ENCODE results near the gene ANAPC5. TPM values are rescaled to one million over a fixed set of nuclear protein-coding genes. Genes with fewer than 3 reads are reported as not detected.

The ANAPC5 gene
- total and polyA plus RNA-seq, 2 donors from 2014 or later: 84.3 to 85.1 TPM

DNA sequence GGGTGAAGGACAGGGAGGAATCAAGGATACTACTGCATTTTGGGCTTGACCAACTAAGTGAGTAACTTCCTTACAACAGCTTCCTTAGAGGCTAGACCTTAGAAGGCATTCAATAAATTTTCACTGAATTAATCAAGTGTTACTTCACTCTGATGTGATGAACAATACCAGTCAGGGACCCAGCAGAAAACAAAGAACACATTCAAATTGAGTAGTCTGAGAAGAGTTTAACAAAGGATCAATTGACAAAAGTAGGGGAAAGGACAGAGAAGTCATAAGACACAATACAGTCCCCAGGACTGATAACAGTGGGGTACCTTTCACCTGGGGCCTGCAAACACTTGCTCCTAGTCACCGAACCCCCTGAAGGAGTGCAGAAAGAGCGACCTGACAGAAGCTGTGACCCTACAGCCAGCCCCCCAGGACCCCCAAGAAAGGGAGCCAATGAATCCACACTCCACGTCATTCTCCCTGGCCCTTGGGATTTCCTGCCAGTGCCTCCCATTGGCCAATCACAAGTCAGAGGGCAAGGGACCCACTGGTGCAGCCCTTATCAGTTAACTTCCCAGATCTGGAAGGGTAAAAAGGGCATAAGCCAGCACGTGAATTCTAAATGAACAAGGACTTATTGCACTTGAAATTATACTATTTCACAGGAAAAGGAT is 6.9 kb downstream of the ANAPC5 start:
- intact Hi-C loops (cut with DNase I): no loop called here
- H3K36me3 ChIP-seq (ENCODE audit: control insufficient read depth in 2 of 3, insufficient read depth in 3 of 3, low read length in 3 of 3): peaks cover 3 to 52% (median 25%) of the 10 kb centered on the region in 3 donors
- FAIRE-seq: no peak

DNA sequence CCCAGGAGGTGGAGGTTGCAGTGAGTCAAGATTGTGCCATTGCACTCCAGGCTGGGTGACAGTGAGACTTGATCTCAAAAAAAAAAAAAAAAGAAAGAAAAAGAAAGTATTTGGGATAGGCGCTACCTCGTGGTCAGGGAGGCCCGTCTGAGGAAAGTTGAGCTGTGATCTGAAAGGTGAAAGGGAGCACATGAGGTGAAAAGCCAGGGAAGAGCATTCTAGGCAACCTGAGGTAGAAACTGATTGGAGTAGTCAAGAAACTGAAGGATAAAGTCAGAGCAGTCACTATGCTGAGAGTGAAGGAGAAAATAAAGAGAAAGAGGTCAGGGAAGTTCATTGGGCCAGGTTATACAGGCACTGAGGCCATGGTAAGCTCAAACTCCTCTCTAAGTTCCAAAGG is 7.7 kb downstream of the ANAPC5 start:
- no peak for FAIRE-seq
- DNase-seq: no peak

More for the DNA sequence above, 6.9 kb downstream of the ANAPC5 start:
- Histone ChIP-seq H3K27me3 (ENCODE audit: control insufficient read depth, insufficient read depth, low read length) (no peaks in the 10 kb centered on the region), H3K9ac (ENCODE audit: low read length in 3 of 3) (no peak overlapping the region), H3K9me3 (ENCODE audit: control insufficient read depth in 2 of 3, insufficient read depth in 1 of 3, low read length in 3 of 3) (no peaks in the 10 kb centered on the region), H3K27ac (ENCODE audit: low read depth in 2 of 2, low read length in 2 of 2) (no peak overlapping the region), H3K4me1 (ENCODE audit: control insufficient read depth in 2 of 3, insufficient read depth in 2 of 3, low read depth in 1 of 3, low read length in 3 of 3) (no peaks in the 10 kb centered on the region), H3K4me3 (ENCODE audit: low read length in 3 of 3) (no peak overlapping the region)
- no peak for DNase-seq
- TF ChIP-seq, protein P1, sequence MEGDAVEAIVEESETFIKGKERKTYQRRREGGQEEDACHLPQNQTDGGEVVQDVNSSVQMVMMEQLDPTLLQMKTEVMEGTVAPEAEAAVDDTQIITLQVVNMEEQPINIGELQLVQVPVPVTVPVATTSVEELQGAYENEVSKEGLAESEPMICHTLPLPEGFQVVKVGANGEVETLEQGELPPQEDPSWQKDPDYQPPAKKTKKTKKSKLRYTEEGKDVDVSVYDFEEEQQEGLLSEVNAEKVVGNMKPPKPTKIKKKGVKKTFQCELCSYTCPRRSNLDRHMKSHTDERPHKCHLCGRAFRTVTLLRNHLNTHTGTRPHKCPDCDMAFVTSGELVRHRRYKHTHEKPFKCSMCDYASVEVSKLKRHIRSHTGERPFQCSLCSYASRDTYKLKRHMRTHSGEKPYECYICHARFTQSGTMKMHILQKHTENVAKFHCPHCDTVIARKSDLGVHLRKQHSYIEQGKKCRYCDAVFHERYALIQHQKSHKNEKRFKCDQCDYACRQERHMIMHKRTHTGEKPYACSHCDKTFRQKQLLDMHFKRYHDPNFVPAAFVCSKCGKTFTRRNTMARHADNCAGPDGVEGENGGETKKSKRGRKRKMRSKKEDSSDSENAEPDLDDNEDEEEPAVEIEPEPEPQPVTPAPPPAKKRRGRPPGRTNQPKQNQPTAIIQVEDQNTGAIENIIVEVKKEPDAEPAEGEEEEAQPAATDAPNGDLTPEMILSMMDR (IDR thresholded peaks at IDR 0.05; ENCODE audit: borderline replicate concordance, extremely low read depth, insufficient read depth): no peak

DNA sequence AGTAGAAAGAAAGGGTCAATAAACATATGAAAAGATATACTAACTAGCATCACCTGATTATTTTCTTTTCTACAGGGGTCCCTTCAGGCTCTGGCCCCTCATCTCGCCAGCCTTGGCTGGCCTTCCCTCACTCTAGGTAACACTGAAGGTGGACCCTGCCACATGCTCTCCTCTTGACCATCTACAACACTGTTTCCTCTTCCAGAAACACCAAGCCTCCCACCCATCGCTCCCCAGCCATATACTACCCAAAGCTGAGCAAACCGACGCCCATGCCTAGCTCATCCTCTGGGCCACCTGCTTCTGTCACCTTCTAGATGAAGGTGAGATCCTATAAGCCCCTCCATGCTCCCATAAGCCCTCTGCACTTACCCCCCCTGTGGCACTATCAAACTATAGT is 14.8 kb downstream of the ANAPC5 start:
- H3K4me3 ChIP-seq (ENCODE audit: low read length in 3 of 3): no peak overlapping the region
- intact Hi-C loops (cut with DNase I): loop anchor here (10.0 kb wide), 1 partner anchor 107 kb away; no protein-coding TSS in a partner anchor
- TF ChIP-seq, protein P1 (IDR thresholded peaks at IDR 0.05; ENCODE audit: borderline replicate concordance, extremely low read depth, insufficient read depth): no peak
- DNase-seq (no peak), FAIRE-seq (no peak)
- no peaks in the 10 kb centered on the region for H3K9me3 ChIP-seq (ENCODE audit: control insufficient read depth in 2 of 3, insufficient read depth in 1 of 3, low read length in 3 of 3)
- H3K4me1 ChIP-seq (ENCODE audit: control insufficient read depth in 2 of 3, insufficient read depth in 2 of 3, low read depth in 1 of 3, low read length in 3 of 3): no peaks in the 10 kb centered on the region
- H3K27me3 ChIP-seq (ENCODE audit: control insufficient read depth, insufficient read depth, low read length): no peaks in the 10 kb centered on the region
- H3K27ac ChIP-seq (ENCODE audit: low read depth in 2 of 2, low read length in 2 of 2): no peak overlapping the region
- peaks cover 3 to 19% (median 11%) of the 10 kb centered on the region in 3 donors for H3K36me3 ChIP-seq (ENCODE audit: control insufficient read depth in 2 of 3, insufficient read depth in 3 of 3, low read length in 3 of 3)
- H3K9ac ChIP-seq (ENCODE audit: low read length in 3 of 3): no peak overlapping the region

More for the DNA sequence above, 7.7 kb downstream of the ANAPC5 start:
- Histone ChIP-seq H3K27ac (ENCODE audit: low read depth in 2 of 2, low read length in 2 of 2) (no peak overlapping the region), H3K9me3 (ENCODE audit: control insufficient read depth in 2 of 3, insufficient read depth in 1 of 3, low read length in 3 of 3) (no peaks in the 10 kb centered on the region), H3K4me1 (ENCODE audit: control insufficient read depth in 2 of 3, insufficient read depth in 2 of 3, low read depth in 1 of 3, low read length in 3 of 3) (no peaks in the 10 kb centered on the region), H3K27me3 (ENCODE audit: control insufficient read depth, insufficient read depth, low read length) (no peaks in the 10 kb centered on the region), H3K9ac (ENCODE audit: low read length in 3 of 3) (no peak overlapping the region), H3K4me3 (ENCODE audit: low read length in 3 of 3) (no peak overlapping the region), H3K36me3 (ENCODE audit: control insufficient read depth in 2 of 3, insufficient read depth in 3 of 3, low read length in 3 of 3) (peaks cover 3 to 52% (median 25%) of the 10 kb centered on the region in 3 donors)
- intact Hi-C loops (cut with DNase I): no loop called here
- TF ChIP-seq, protein P1 (IDR thresholded peaks at IDR 0.05; ENCODE audit: borderline replicate concordance, extremely low read depth, insufficient read depth): no peak

All from kidney (tissue), 14 donors.